H1 (cell line): ENCODE results near the gene NUTM2G. TPM values are rescaled to one million over a fixed set of nuclear protein-coding genes. Genes with fewer than 3 reads are reported as not detected.
A peak's percentile ranks its signal among the peaks of the same experiment; 100 is the strongest.
"Not testable (repeated sequence)": the region's sequence is repeated elsewhere in the genome, so short reads cannot be mapped to it uniquely, and the experiment has no call there.

Source experiments
- CTCF ChIA-PET: fragments of 300-600 bp; sonication (Branson Sonifier 250); formaldehyde crosslinking; loops from one replicate; lab custom pipeline; 2021; ENCODE audit not compliant: partially characterized antibody; lab: Charles Lee
- POLR2A ChIA-PET: fragments of 300-600 bp; sonication (Branson Sonifier 250); formaldehyde crosslinking; loops from one replicate; lab custom pipeline; 2021; ENCODE audit warnings: inconsistent platforms; ENCODE audit not compliant: partially characterized antibody; lab: Charles Lee
- DNase-seq, 2 experiments: peaks; one replicate each; pipeline versions ENCODE4 v3.0.0 to v3.0.0-alpha.2; 2010 to 2022; ENCODE audit warnings: low spot score in 2 of 2, low read depth in 1 of 2, mixed read lengths in 1 of 2
- FAIRE-seq: peaks from 2 replicates; lab custom pipeline; 2011; peaks lifted over from hg19 to GRCh38; lab: Jason Lieb, UNC
- H2AFZ ChIP-seq: 2 replicates; pipeline ENCODE4 v1.8.1; 2012; ENCODE audit warnings: low read length, inconsistent platforms
- H2AK5ac ChIP-seq: 2 replicates; pipeline ENCODE4 v1.6.1; 2013; ENCODE audit warnings: low read depth, low read length
- H2BK120ac ChIP-seq: replicated peaks from 2 replicates; pipeline ENCODE3; 2013; ENCODE audit warnings: low read depth, low read length, inconsistent platforms
- H2BK12ac ChIP-seq: 2 replicates; pipeline ENCODE4 v1.6.1; 2013; ENCODE audit warnings: low read depth, low read length
- H2BK15ac ChIP-seq: 2 replicates; pipeline ENCODE4 v1.6.1; 2013; ENCODE audit warnings: low read length
- H2BK20ac ChIP-seq: 2 replicates; pipeline ENCODE4 v1.6.1; 2013; ENCODE audit warnings: low read length
- H2BK5ac ChIP-seq: 2 replicates; pipeline ENCODE4 v1.6.1; 2013; ENCODE audit warnings: low read depth, low read length
- H3K14ac ChIP-seq: 2 replicates; pipeline ENCODE4 v1.6.1; 2013; ENCODE audit warnings: inconsistent platforms; ENCODE audit not compliant: insufficient read length
- H3K18ac ChIP-seq: 2 replicates; pipeline ENCODE4 v1.6.1; 2013; ENCODE audit warnings: low read length; ENCODE audit errors: extremely low read depth
- H3K23ac ChIP-seq: 2 replicates; pipeline ENCODE4 v1.6.1; 2013; ENCODE audit warnings: inconsistent platforms; ENCODE audit not compliant: insufficient read length
- H3K23me2 ChIP-seq: 2 replicates; pipeline ENCODE4 v1.6.1; 2013; ENCODE audit warnings: low read depth, low read length
- H3K27ac ChIP-seq: 2 replicates; pipeline ENCODE4 v1.6.1; 2011; ENCODE audit warnings: low read depth, low read length, inconsistent platforms
- H3K27me3 ChIP-seq, 4 experiments: replicated peaks in 1 of 4; 1 replicate in 1 of 4; 2 replicates in 3 of 4; pipeline versions ENCODE4 v1.6.1 to v1.8.1; 2011 to 2013; ENCODE audit warnings: low read length in 3 of 4, mild to moderate bottlenecking in 3 of 4, inconsistent platforms in 2 of 4, mixed read lengths in 2 of 4, moderate library complexity in 1 of 4; ENCODE audit not compliant: control insufficient read depth in 3 of 4, insufficient read depth in 3 of 4; ENCODE audit errors: extremely low read depth in 1 of 4
- H3K36me3 ChIP-seq, 4 experiments: 2 replicates each; pipeline versions ENCODE4 v1.6.1 to v1.8.1; 2011 to 2013; ENCODE audit warnings: mild to moderate bottlenecking in 4 of 4, low read length in 3 of 4, moderate library complexity in 2 of 4, control low read depth in 1 of 4, inconsistent platforms in 1 of 4; ENCODE audit not compliant: insufficient read depth in 4 of 4, control insufficient read depth in 2 of 4
- H3K4ac ChIP-seq: replicated peaks from 2 replicates; pipeline ENCODE3; 2013; ENCODE audit warnings: low read length, low read depth, mixed read lengths, inconsistent platforms; ENCODE audit not compliant: insufficient read length
- H3K4me1 ChIP-seq, 4 experiments: replicated peaks in 1 of 4; 1 replicate in 1 of 4; 2 replicates in 3 of 4; pipeline versions ENCODE4 v1.6.1 to v1.8.1; 2011 to 2013; ENCODE audit warnings: low read length in 3 of 4, inconsistent platforms in 2 of 4, mixed read lengths in 1 of 4; ENCODE audit not compliant: insufficient read depth in 4 of 4, control insufficient read depth in 3 of 4
- H3K4me2 ChIP-seq, 2 experiments: 2 replicates each; pipeline versions ENCODE4 v1.6.1 to v1.8.1; 2011 to 2013; ENCODE audit warnings: low read depth in 2 of 2, low read length in 2 of 2, control low read depth in 1 of 2, inconsistent platforms in 1 of 2, mild to moderate bottlenecking in 1 of 2; ENCODE audit not compliant: insufficient read depth in 1 of 2
- H3K4me3 ChIP-seq, 4 experiments: fragments of 200-600, 300-600 bp in 1 of 4; sonication (generic), shearing (Covaris generic), sonication (Bioruptor Twin) in 1 of 4; 2 replicates each; pipeline versions ENCODE4 v1.5.1 to v1.8.1; 2011 to 2016; ENCODE audit warnings: low read length in 4 of 4, low read depth in 3 of 4, control low read depth in 2 of 4, inconsistent platforms in 2 of 4, mild to moderate bottlenecking in 2 of 4, mixed read lengths in 1 of 4, moderate library complexity in 1 of 4; ENCODE audit not compliant: insufficient read depth in 2 of 4; ENCODE audit errors: extremely low read depth in 1 of 4
- H3K56ac ChIP-seq: replicated peaks from 2 replicates; pipeline ENCODE3; 2013; ENCODE audit warnings: low read depth, mild to moderate bottlenecking, mixed read lengths, low read length, inconsistent platforms; ENCODE audit not compliant: insufficient read length
- H3K79me1 ChIP-seq: 2 replicates; pipeline ENCODE4 v1.6.1; 2013; ENCODE audit warnings: low read depth, low read length, control low read depth
- H3K79me2 ChIP-seq, 2 experiments: 2 replicates each; pipeline versions ENCODE4 v1.6.1 to v1.8.1; 2012 to 2013; ENCODE audit warnings: low read length in 2 of 2, mild to moderate bottlenecking in 2 of 2, inconsistent platforms in 1 of 2; ENCODE audit not compliant: insufficient read depth in 2 of 2, control insufficient read depth in 1 of 2
- H3K9ac ChIP-seq, 4 experiments: replicated peaks in 1 of 4; 1 replicate in 1 of 4; 2 replicates in 3 of 4; pipeline versions ENCODE4 v1.6.1 to v1.8.1; 2011 to 2013; ENCODE audit warnings: low read depth in 3 of 4, low read length in 3 of 4, control low read depth in 2 of 4, mild to moderate bottlenecking in 2 of 4, moderate library complexity in 2 of 4, inconsistent platforms in 1 of 4; ENCODE audit errors: extremely low read depth in 1 of 4
- H3K9me3 ChIP-seq, 2 experiments: 2 replicates each; pipeline versions ENCODE4 v1.6.1 to v1.8.1; 2012 to 2013; ENCODE audit warnings: mild to moderate bottlenecking in 2 of 2, moderate library complexity in 2 of 2, control low read depth in 1 of 2, inconsistent platforms in 1 of 2, low read depth in 1 of 2, low read length in 1 of 2, mixed read lengths in 1 of 2; ENCODE audit not compliant: insufficient read depth in 2 of 2
- H4K20me1 ChIP-seq, 2 experiments: replicated peaks in 1 of 2; 2 replicates each; pipeline versions ENCODE3 to v1.8.1; 2011 to 2013; ENCODE audit warnings: inconsistent platforms in 2 of 2, low read length in 2 of 2, mild to moderate bottlenecking in 1 of 2; ENCODE audit not compliant: insufficient read depth in 2 of 2, control insufficient read depth in 1 of 2
- H4K5ac ChIP-seq: 2 replicates; pipeline ENCODE4 v1.6.1; 2013; ENCODE audit warnings: low read length, low read depth, mixed read lengths, inconsistent platforms; ENCODE audit not compliant: insufficient read length
- H4K8ac ChIP-seq: 2 replicates; pipeline ENCODE4 v1.8.0; 2013; ENCODE audit warnings: mild to moderate bottlenecking, moderate library complexity, low read length, inconsistent platforms; ENCODE audit not compliant: insufficient read depth; ENCODE audit errors: extremely low read depth
- H4K91ac ChIP-seq: replicated peaks from 2 replicates; pipeline ENCODE3; 2013; ENCODE audit warnings: low read length, mixed read lengths, inconsistent platforms; ENCODE audit not compliant: insufficient read length
- WGBS, 2 experiments: shearing (Covaris generic) in 1 of 2; methylation state at CpG; one replicate each; pipeline versions ENCODE4 v1.1.6 to v1.1.7; 2013 to 2015; ENCODE audit warnings: low lambda C conversion rate in 2 of 2, mixed read lengths in 2 of 2, inconsistent platforms in 1 of 2, low coverage in 1 of 2, missing lambda C conversion rate in 1 of 2; ENCODE audit not compliant: insufficient replicate concordance in 2 of 2, insufficient coverage in 1 of 2, insufficient read length in 1 of 2; ENCODE audit errors: extremely low coverage in 1 of 2, missing lambda C conversion rate in 1 of 2; 5-methylcytosine and 5-hydroxymethylcytosine counted together
- polyA plus RNA-seq, 7 experiments: library from polyadenylated mRNA; depleted of rRNA in 3 of 7; stranded (reverse) in 5 of 7; unstranded in 2 of 7; fragments of >200 nt in 5 of 7; fragments of 200-250 nt in 2 of 7; gene quantifications; 1 replicate in 5 of 7; 2 replicates in 1 of 7; 4 replicates in 1 of 7; pipeline versions ENCODE4 v1.2.1 to v1.2.3, GENCODE V29; 2011 to 2013; ENCODE audit warnings: missing spikeins in 2 of 7, mixed read lengths in 2 of 7
- total RNA-seq: library from RNA; stranded (reverse); fragmentation: NEBNext Ultra II Directional; extraction: Animal tissue kit (Norgen Biotek cat#: 25700); gene quantifications from 2 replicates; pipeline ENCODE4 v1.2.1, GENCODE V29; 2021

The NUTM2G gene
- total and polyA plus RNA-seq, 2 of the 8 experiments (the other 6 are each of a cell fraction or from before 2014, with no cell fraction given): 0.27 TPM; not detected in 1

GRCh38 chr9:96904947-96905722, 23.5 kb upstream of the NUTM2G start:
- H4K8ac ChIP-seq, H4K5ac ChIP-seq, H3K14ac ChIP-seq, H2AFZ ChIP-seq, H3K23ac ChIP-seq, CTCF ChIA-PET, H3K18ac ChIP-seq, H3K9me3 ChIP-seq, H3K27me3 ChIP-seq, H3K9ac ChIP-seq, H2BK5ac ChIP-seq, H3K4ac ChIP-seq, H2BK20ac ChIP-seq, H2BK12ac ChIP-seq, H2BK15ac ChIP-seq, H3K79me2 ChIP-seq, POLR2A ChIA-PET, H3K79me1 ChIP-seq, H3K56ac ChIP-seq, H4K20me1 ChIP-seq, H4K91ac ChIP-seq, H2BK120ac ChIP-seq, H3K4me3 ChIP-seq, H3K4me1 ChIP-seq, H3K23me2 ChIP-seq, H2AK5ac ChIP-seq, H3K36me3 ChIP-seq, FAIRE-seq, H3K4me2 ChIP-seq, H3K27ac ChIP-seq: not testable (repeated sequence)
- 90% methylated on average over 2 of the region's 5 CpGs; no CpG with 5 or more reads in 1 of the 2 experiments for WGBS, 2 experiments
- peak in 1 of 2 experiments; percentile 8 for DNase-seq

- CTCF ChIA-PET, H3K36me3 ChIP-seq, DNase-seq, H3K4me2 ChIP-seq, H4K20me1 ChIP-seq, H3K27ac ChIP-seq, H2AK5ac ChIP-seq, H3K56ac ChIP-seq, H3K9ac ChIP-seq, H2BK120ac ChIP-seq, H3K18ac ChIP-seq, H3K79me2 ChIP-seq, H2BK15ac ChIP-seq, H3K27me3 ChIP-seq, H2BK5ac ChIP-seq, H4K91ac ChIP-seq, H3K14ac ChIP-seq, H2AFZ ChIP-seq, H2BK12ac ChIP-seq, H3K4me3 ChIP-seq, H2BK20ac ChIP-seq, POLR2A ChIA-PET, FAIRE-seq, H3K4ac ChIP-seq, H4K5ac ChIP-seq, H4K8ac ChIP-seq, H3K79me1 ChIP-seq, H3K23ac ChIP-seq, H3K23me2 ChIP-seq, H3K9me3 ChIP-seq, H3K4me1 ChIP-seq: not testable (repeated sequence)
- WGBS, 2 experiments: no CpG with 5 or more reads among the region's 3 CpGs
Measured at GRCh38 chr9:96908479-96908878, 20.2 kb upstream of the NUTM2G start.
